ENCODE results near the gene TNFSF8. TPM values are rescaled to one million over a fixed set of nuclear protein-coding genes. Genes with fewer than 3 reads are reported as not detected.

Gene TNFSF8
- total and polyA plus RNA-seq, 2 of the 4 experiments (the other 2 are of a cell fraction), result not detected

DNA sequence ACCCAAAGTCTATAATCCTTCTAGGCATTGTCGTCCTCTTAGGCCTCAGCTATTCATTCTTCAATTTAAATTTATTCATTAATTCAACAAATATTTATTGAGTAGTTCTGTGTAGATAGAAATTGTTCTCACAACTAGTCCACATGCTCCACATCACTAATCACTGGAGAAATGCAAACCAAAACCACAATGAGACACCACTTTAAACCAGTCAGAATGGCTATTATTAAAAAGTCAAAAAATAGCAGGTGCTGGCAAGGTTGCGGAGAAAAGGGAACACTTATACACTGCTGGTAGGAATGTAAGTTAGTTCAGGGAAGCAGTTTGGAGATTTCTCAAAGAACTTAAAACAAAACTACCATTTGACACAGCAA lies 73.5 kb downstream of the TNFSF8 start:
- no peak overlapping the region for H3K4me3 ChIP-seq (ENCODE audit: insufficient read depth, low read depth, low read length)
- H3K79me1 ChIP-seq (ENCODE audit: low read depth in 1 of 2, low read length in 2 of 2), result no peaks in the 10 kb centered on the region
- no TSS peak for BruUV-seq (replicated peaks)
- no peak overlapping the region for H4K5ac ChIP-seq (ENCODE audit: low read depth, low read length)
- CTCF ChIA-PET, result no interaction called here
- no peak for TF ChIP-seq POLR2A (IDR thresholded peaks at IDR 0.05; ENCODE audit: low read depth, low read length)
- TF ChIP-seq CHD1 (IDR thresholded peaks at IDR 0.05; ENCODE audit: low read depth, low read length), result no peak
- no peak for TF ChIP-seq SMC3 (IDR thresholded peaks at IDR 0.05; ENCODE audit: low read depth, low read length)
- no peak for TF ChIP-seq BHLHE40 (IDR thresholded peaks at IDR 0.05; ENCODE audit: low read depth, low read length)
- no peak for TF ChIP-seq RAD21 (IDR thresholded peaks at IDR 0.05; ENCODE audit: low read length)
- H4K91ac ChIP-seq (ENCODE audit: insufficient read depth, low read depth, low read length), result no peak overlapping the region
- ATAC-seq (ENCODE audit: low read depth) (no peak), DNase-seq (peak; percentile 29)
- dilution Hi-C loops (cut with HindIII; ENCODE audit: low sequenced_read_pairs, unreplicated experiment), result no loop called here
- H2BK20ac ChIP-seq (ENCODE audit: low read depth, low read length), result no peak overlapping the region
- no peak overlapping the region for H2BK5ac ChIP-seq (ENCODE audit: low read depth, low read length, poor library complexity, severe bottlenecking)
- H3K4me2 ChIP-seq (ENCODE audit: low read depth, low read length), result no peak overlapping the region
- no peak overlapping the region for H2AK5ac ChIP-seq (ENCODE audit: low read depth, low read length)
- 0 out of 2 replicates have a peak overlapping the region, but pooled peaks have one; percentile 94 for H3K18ac ChIP-seq (ENCODE audit: low read depth, low read length)
- H3K4me1 ChIP-seq (ENCODE audit: control insufficient read depth, insufficient read depth, low read length), result peaks cover 11% of the 10 kb centered on the region
- H3K27ac ChIP-seq (ENCODE audit: insufficient read depth, low read length), result no peak overlapping the region
- POLR2A ChIA-PET (ENCODE audit: unreplicated experiment), result no interaction called here
- no peak overlapping the region for H2BK15ac ChIP-seq (ENCODE audit: low read depth, low read length)
- H3K56ac ChIP-seq (ENCODE audit: extremely low read depth, insufficient read depth, low read length), result no peak overlapping the region
- H2AFZ ChIP-seq (replicated peaks; ENCODE audit: low read length, poor library complexity), result no peak overlapping the region
- H3K9ac ChIP-seq (ENCODE audit: low read depth, low read length), result no peak overlapping the region
- H4K20me1 ChIP-seq (ENCODE audit: insufficient read depth, low read length), result no peaks in the 10 kb centered on the region
- no peak overlapping the region for H2AK9ac ChIP-seq (replicated peaks; ENCODE audit: low read depth, low read length, poor library complexity)
- no peak overlapping the region for H3K4ac ChIP-seq (ENCODE audit: low read depth, low read length)
- no peak overlapping the region; a peak in 1 of 4 replicates for H4K8ac ChIP-seq (ENCODE audit: low read depth in 2 of 2, low read length in 2 of 2)
- H3K14ac ChIP-seq (replicated peaks; ENCODE audit: low read depth, low read length), result no peak overlapping the region
- in situ Hi-C loops (cut with MboI; ENCODE audit: low sequenced_read_pairs), result no loop called here
- no peaks in the 10 kb centered on the region; the same call in 1 of the 2 replicates for H3K9me1 ChIP-seq (ENCODE audit: insufficient read depth, low read length)
- H3K27me3 ChIP-seq (ENCODE audit: control insufficient read depth, insufficient read depth, low read length), result no peaks in the 10 kb centered on the region
- no CpG with 5 or more reads among the region's 2 CpGs for WGBS, 2 experiments (ENCODE audit: extremely low coverage in 2 of 2, insufficient read length in 1 of 2)
- no peaks in the 10 kb centered on the region for H3K9me3 ChIP-seq (ENCODE audit: control insufficient read depth, insufficient read depth, low read length)
- intact Hi-C loops (cut with micrococcal nuclease), result loop anchor here (5.0 kb wide), 1 partner anchor 40 kb away; no protein-coding TSS in a partner anchor
- H3K23ac ChIP-seq (ENCODE audit: low read depth, low read length), result no peak overlapping the region
- no peak overlapping the region; the same call in 1 of the 2 replicates for H2BK120ac ChIP-seq (ENCODE audit: low read depth, low read length)
- no peaks in the 10 kb centered on the region for H3K36me3 ChIP-seq (ENCODE audit: control insufficient read depth, insufficient read depth, low read length)

All from IMR-90 (cell line).